Sigmoid colon (tissue), 7 donors: Measurements from ENCODE around the gene DLD. TPM values are rescaled to one million over a fixed set of nuclear protein-coding genes. Genes with fewer than 3 reads are reported as not detected.
"Not testable (repeated sequence)": the region's sequence is repeated elsewhere in the genome, so short reads cannot be mapped to it uniquely, and the experiment has no call there.

Experiments
- DNase-seq: peaks from one replicate; pipeline ENCODE4 v3.0.0-alpha.2; 2019
- H3K27ac ChIP-seq, 4 donors: fragments of 200-600 bp; sonication (generic); one replicate each; pipeline ENCODE4 v1.5.1; 2016 to 2019; ENCODE audit warnings: mild to moderate bottlenecking in 1 of 4
- H3K27me3 ChIP-seq, 3 donors: fragments of 200-600 bp; sonication (generic); one replicate each; pipeline ENCODE4 v1.5.1; 2019; ENCODE audit warnings: mild to moderate bottlenecking in 1 of 3
- H3K36me3 ChIP-seq, 4 donors: fragments of 200-600 bp; sonication (generic); one replicate each; pipeline ENCODE4 v1.5.1; 2016 to 2019
- H3K4me1 ChIP-seq, 4 donors: fragments of 200-600 bp; sonication (generic); one replicate each; pipeline ENCODE4 v1.5.1; 2017 to 2019
- H3K4me3 ChIP-seq, 4 donors: fragments of 200-600 bp; sonication (generic); one replicate each; pipeline ENCODE4 v1.5.1; 2017 to 2019; ENCODE audit warnings: mild to moderate bottlenecking in 2 of 4, moderate library complexity in 1 of 4
- H3K9me3 ChIP-seq, 4 donors: fragments of 200-600 bp in 3 of 4; sonication (generic) in 3 of 4; one replicate each; pipeline versions ENCODE4 v1.5.1 to v1.6.1; 2013 to 2019
- EP300 ChIP-seq, 4 donors: sonication (generic); formaldehyde crosslinking; IDR thresholded peaks; one replicate each; pipeline ENCODE4 v1.6.1; 2017; ENCODE audit warnings: antibody characterized with exemption in 4 of 4
- POLR2A ChIP-seq, 2 donors: fragments of 450-650 bp; IDR thresholded peaks; one replicate each; pipeline ENCODE4 v1.6.1; 2016; ENCODE audit warnings: antibody characterized with exemption in 2 of 2, mild to moderate bottlenecking in 2 of 2, moderate library complexity in 2 of 2
- POLR2AphosphoS5 ChIP-seq, 4 donors: sonication (generic); formaldehyde crosslinking; IDR thresholded peaks; one replicate each; pipeline ENCODE4 v1.6.1; 2017; ENCODE audit warnings: antibody characterized with exemption in 4 of 4
- WGBS, 2 donors: extraction: QIAGEN DNeasy Blood & Tissue Kit; methylation state at CpG; one replicate each; pipeline ENCODE4 v1.1.7; 2013; 5-methylcytosine and 5-hydroxymethylcytosine counted together
- intact Hi-C: fragments of 100-400 bp; cut with DNase I; formaldehyde crosslinking; loops from one replicate; pipeline ENCODE4 v1.15.1; 2023
- polyA plus RNA-seq, 3 donors: library from polyadenylated mRNA; stranded (reverse); fragments of 200-250 nt; gene quantifications; one replicate each; pipeline ENCODE4 v1.2.3, GENCODE V29; 2013
- total RNA-seq, 4 donors: library from RNA; depleted of rRNA; stranded (reverse); fragments of >200 nt; gene quantifications; one replicate each; pipeline ENCODE4 v1.1.0, GENCODE V29; 2016
- TF ChIP-seq, protein P1 (sequence below), 4 experiments: fragments of 450-650 bp in 3 of 4; fragments of 200-600 bp in 1 of 4; IDR thresholded peaks; one replicate each; pipeline ENCODE4 v1.5.1; 2016 to 2019; ENCODE audit warnings: antibody characterized with exemption in 4 of 4, mild to moderate bottlenecking in 3 of 4, moderate library complexity in 2 of 4
- donor health status: healthy with polysubstance abuse.
- donor health status: Bipolar disorder and iron deficiency.
- donor health status: healthy.

The DLD gene
- total and polyA plus RNA-seq, 7 donors: 82.3 to 446 (median 115) TPM

DNA sequence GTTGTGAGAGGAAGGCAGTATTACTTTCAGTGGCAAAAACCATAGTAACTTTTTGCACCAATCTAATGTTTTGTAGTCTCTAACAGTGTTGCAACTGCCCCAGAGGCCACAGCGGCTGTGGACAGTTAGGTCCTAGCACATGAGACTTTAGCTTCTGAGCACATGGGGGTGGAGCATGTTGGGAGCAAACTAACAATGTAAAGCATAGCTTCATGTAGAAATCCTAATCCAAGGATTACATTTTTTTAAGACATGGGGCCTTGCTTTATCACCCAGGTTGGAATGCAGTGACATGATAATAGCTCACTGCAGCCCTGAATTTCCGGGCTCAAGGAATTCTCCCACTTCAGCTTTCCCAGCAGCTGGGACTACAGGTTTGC, 62.9 kb downstream of the DLD start:
- Histone ChIP-seq H3K27me3 (no peaks in the 10 kb centered on the region), H3K9me3 (no peaks in the 10 kb centered on the region), H3K27ac (peak overlapping the region; percentile 47 to 74 (median 69)), H3K4me3 (no peak overlapping the region), H3K36me3 (peaks cover 15 to 83% (median 35%) of the 10 kb centered on the region in 4 donors), H3K4me1 (peaks cover 0 to 71% (median 52%) of the 10 kb centered on the region in 4 donors)
- TF ChIP-seq, protein P1, sequence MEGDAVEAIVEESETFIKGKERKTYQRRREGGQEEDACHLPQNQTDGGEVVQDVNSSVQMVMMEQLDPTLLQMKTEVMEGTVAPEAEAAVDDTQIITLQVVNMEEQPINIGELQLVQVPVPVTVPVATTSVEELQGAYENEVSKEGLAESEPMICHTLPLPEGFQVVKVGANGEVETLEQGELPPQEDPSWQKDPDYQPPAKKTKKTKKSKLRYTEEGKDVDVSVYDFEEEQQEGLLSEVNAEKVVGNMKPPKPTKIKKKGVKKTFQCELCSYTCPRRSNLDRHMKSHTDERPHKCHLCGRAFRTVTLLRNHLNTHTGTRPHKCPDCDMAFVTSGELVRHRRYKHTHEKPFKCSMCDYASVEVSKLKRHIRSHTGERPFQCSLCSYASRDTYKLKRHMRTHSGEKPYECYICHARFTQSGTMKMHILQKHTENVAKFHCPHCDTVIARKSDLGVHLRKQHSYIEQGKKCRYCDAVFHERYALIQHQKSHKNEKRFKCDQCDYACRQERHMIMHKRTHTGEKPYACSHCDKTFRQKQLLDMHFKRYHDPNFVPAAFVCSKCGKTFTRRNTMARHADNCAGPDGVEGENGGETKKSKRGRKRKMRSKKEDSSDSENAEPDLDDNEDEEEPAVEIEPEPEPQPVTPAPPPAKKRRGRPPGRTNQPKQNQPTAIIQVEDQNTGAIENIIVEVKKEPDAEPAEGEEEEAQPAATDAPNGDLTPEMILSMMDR (IDR thresholded peaks at IDR 0.05): no peak
- TF ChIP-seq EP300 (IDR thresholded peaks at IDR 0.05) (no peak), POLR2AphosphoS5 (IDR thresholded peaks at IDR 0.05) (no peak), POLR2A (IDR thresholded peaks at IDR 0.05) (no peak)
- intact Hi-C loops: no loop called here
- no peak for DNase-seq
- WGBS, 2 donors: 86 to 90% methylated on average over 2 of the region's 2 CpGs

DNA sequence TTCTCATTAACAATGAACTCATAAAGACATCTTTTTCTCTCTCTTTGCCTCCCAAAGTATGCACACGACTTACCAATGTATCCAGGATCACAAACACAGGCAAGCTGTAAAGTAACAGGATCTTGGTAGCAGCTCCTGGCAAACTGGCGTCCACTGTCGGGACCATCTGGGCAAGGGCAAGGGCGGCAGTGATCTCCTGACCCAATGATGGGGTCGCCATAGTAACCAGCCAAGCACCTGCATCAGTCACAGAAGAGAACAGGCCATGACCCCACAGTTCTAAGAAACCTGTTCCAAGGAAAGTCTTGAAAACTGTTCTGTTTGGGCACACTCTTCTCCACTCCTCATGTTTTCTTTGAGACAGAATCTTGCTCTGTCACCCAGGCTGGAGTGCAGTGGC, 64.4 kb downstream of the DLD start:
- H3K27ac ChIP-seq: peak overlapping the region in 2 of 4 donors; percentile 33 to 68
- H3K27me3 ChIP-seq: no peaks in the 10 kb centered on the region
- H3K4me3 ChIP-seq: no peak overlapping the region
- TF ChIP-seq EP300 (IDR thresholded peaks at IDR 0.05): no peak
- TF ChIP-seq POLR2AphosphoS5 (IDR thresholded peaks at IDR 0.05): no peak
- TF ChIP-seq POLR2A (IDR thresholded peaks at IDR 0.05): no peak
- TF ChIP-seq, protein P1 (IDR thresholded peaks at IDR 0.05): no peak
- no peak for DNase-seq
- H3K4me1 ChIP-seq: peaks cover 0 to 76% (median 63%) of the 10 kb centered on the region in 4 donors
- no peaks in the 10 kb centered on the region for H3K9me3 ChIP-seq
- intact Hi-C loops: no loop called here
- 90% methylated on average over 5 of the region's 5 CpGs for WGBS, 2 donors
- peaks cover 15 to 83% (median 43%) of the 10 kb centered on the region in 4 donors for H3K36me3 ChIP-seq

DNA sequence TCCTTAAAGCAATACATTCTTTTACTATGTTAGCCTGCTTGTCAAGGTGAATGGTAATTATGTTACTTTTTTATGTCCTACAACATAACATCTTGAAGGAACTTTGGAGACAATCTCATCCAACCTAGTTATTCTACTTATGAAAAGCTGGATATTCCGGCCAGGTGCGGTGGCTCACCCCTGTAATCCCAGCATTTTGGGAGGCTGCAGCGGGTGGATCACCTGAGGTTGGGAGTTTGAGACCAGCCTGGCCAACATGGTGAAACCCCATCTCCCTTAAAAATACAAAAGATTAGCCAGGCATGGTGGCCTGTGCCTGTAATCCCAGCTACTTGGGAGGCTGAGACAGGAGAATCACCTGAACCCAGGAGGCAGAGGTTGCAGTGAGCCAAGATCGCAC, 66.0 kb downstream of the DLD start:
- H3K9me3 ChIP-seq, DNase-seq, H3K27me3 ChIP-seq, H3K4me3 ChIP-seq, intact Hi-C loops: not testable (repeated sequence)
- Histone ChIP-seq H3K36me3 (peaks cover 13 to 83% (median 41%) of the 10 kb centered on the region in 4 donors), H3K27ac (peak overlapping the region; percentile 55 to 77 (median 74)), H3K4me1 (peaks cover 0 to 81% (median 64%) of the 10 kb centered on the region in 4 donors)
- 96 to 99% methylated on average over 4 of the region's 4 CpGs for WGBS, 2 donors

DNA sequence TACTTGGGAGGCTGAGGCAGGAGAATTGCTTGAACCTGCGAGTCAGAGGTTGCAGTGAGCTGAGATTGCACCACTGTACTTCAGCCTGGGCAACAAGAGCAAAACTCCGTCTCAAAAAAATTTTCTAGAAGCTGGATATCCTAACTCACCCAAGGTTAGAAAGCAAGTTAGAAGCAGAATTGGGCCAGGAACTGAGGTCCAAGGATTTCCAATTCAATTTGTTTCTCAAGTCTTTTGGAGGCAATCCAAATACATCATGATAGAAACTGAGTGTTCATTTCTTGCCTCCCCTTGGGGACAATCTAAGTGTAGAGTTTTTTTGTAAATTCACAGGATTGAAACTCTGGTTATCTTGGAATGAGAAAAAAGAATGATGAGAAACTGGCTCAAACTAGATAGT, 66.5 kb downstream of the DLD start:
- WGBS, 2 donors: 87 to 94% methylated on average over 2 of the region's 2 CpGs
- Histone ChIP-seq H3K4me1 (peaks cover 0 to 81% (median 60%) of the 10 kb centered on the region in 4 donors), H3K27ac (peak overlapping the region; percentile 55 to 77 (median 74)), H3K4me3 (no peak overlapping the region), H3K36me3 (peaks cover 16 to 86% (median 41%) of the 10 kb centered on the region in 4 donors), H3K27me3 (no peaks in the 10 kb centered on the region), H3K9me3 (no peaks in the 10 kb centered on the region)
- TF ChIP-seq EP300 (IDR thresholded peaks at IDR 0.05) (peak in 1 of 4 donors; percentile 20), POLR2A (IDR thresholded peaks at IDR 0.05) (no peak), POLR2AphosphoS5 (IDR thresholded peaks at IDR 0.05) (peak; percentile 8 to 38 (median 34))
- TF ChIP-seq, protein P1 (IDR thresholded peaks at IDR 0.05): no peak
- intact Hi-C loops: no loop called here
- no peak for DNase-seq

DNA sequence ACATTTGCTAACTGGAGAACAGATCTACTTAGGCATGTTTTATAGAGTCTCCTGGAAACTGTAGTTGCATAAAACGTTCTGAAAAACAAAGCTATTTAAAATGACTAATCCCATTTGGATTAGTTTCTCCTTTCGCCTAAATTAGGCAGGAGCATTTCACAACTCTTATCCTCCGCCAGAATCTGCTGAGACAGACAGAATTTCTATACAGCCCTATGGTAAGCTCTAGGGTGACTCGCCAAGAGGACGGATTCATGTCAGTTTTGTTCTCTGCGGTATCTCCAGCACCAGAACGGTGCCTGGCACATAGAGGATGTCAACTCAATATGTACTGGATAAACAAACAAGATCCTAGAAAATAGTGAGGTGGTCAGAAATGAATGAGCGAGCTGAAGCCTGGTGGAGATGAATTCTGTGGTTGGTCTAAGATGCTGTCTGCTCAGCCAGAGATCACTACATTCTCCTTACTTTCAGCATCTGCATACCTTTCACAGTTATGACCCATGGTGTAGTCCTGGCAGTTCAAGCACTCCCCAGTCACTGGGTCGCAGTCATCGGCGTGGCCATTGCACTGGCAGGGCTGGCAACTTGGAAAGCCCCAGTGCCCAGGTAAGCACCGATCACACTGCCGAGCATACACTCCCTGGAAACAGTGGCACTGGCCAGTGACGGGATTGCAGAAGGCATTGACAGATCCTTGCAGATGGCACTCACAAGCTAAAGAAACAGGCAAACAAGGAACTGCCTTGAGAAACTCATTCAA, 68.0 kb downstream of the DLD start:
- H3K9me3 ChIP-seq: no peaks in the 10 kb centered on the region
- DNase-seq: no peak
- TF ChIP-seq POLR2AphosphoS5 (IDR thresholded peaks at IDR 0.05) (peak in 3 of 4 donors; percentile 51 to 60 (median 52)), EP300 (IDR thresholded peaks at IDR 0.05) (peak in 1 of 4 donors; percentile 17), POLR2A (IDR thresholded peaks at IDR 0.05) (no peak)
- WGBS, 2 donors: 83 to 86% methylated on average over 14 of the region's 14 CpGs
- peaks cover 0 to 66% (median 47%) of the 10 kb centered on the region in 4 donors for H3K4me1 ChIP-seq
- H3K36me3 ChIP-seq: peaks cover 25 to 86% (median 51%) of the 10 kb centered on the region in 4 donors
- intact Hi-C loops: no loop called here
- H3K27ac ChIP-seq: peak overlapping the region; percentile 55 to 77 (median 74)
- H3K4me3 ChIP-seq: no peak overlapping the region
- no peaks in the 10 kb centered on the region for H3K27me3 ChIP-seq
